Sciatic nerve (tissue), 2 donors: ENCODE data around the gene ACP4. TPM values are rescaled to one million over a fixed set of nuclear protein-coding genes. Genes with fewer than 3 reads are reported as not detected.
A peak's percentile ranks its signal among the peaks of the same experiment; 100 is the strongest.
"Not testable (repeated sequence)": the region's sequence is repeated elsewhere in the genome, so short reads cannot be mapped to it uniquely, and the experiment has no call there.

Source experiments
- ATAC-seq: fragments of 200-7000 bp; cut with Tn5 transposase; one replicate; pipeline ENCODE4 v1.9.1; 2020; ENCODE audit warnings: mild to moderate bottlenecking, moderate library complexity
- DNase-seq: peaks from one replicate; pipeline ENCODE4 v3.0.0-alpha.2; 2020; ENCODE audit warnings: low spot score
- intact Hi-C: fragments of 100-400 bp; cut with DNase I; formaldehyde crosslinking; loops from one replicate; pipeline ENCODE4 v1.14.2; 2022
- total RNA-seq: library from RNA; stranded (reverse); fragmentation: NEBNext Ultra II Directional; extraction: Animal tissue kit (Norgen Biotek cat#: 25700); gene quantifications from one replicate; pipeline ENCODE4 v1.2.1, GENCODE V29; 2021
- donor health status: DM: no; HTN: no; CAD: no.
- donor health status: DM: no; HTN: no; CAD: no.

Gene ACP4
- total RNA-seq, 1 donor from 2014 or later = not detected

- no peak for DNase-seq
- intact Hi-C loops = no loop called here
- no peak for ATAC-seq
Observed at GRCh38 chr19:50794876-50795663, 4.9 kb downstream of the ACP4 start.

DNA sequence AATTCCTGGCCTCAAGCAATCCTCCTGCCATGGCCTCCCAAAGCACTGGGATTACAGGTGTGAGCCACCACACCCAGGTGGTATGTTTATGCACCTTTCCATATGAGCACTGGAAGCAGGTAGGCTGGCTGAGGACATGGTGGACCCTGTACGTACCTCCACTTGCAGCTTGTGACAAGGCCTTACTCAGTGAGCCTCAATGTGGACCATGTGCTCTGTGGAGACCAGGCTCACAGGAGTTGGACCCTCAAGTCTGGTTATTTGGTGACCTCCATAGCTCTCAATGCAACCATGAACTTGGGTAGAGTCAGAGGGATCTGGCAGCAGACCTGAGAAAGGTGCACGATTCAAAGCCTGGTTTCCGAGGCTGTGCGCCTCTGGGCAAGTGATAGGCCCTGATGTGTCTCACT lies 5.5 kb downstream of the ACP4 start:
- ATAC-seq = no peak
- DNase-seq = no peak
- intact Hi-C loops = no loop called here

GRCh38 chr19:50796128-50796633 lies 6.0 kb downstream of the ACP4 start:
- intact Hi-C loops = no loop called here
- ATAC-seq = no peak
- DNase-seq = no peak

DNA sequence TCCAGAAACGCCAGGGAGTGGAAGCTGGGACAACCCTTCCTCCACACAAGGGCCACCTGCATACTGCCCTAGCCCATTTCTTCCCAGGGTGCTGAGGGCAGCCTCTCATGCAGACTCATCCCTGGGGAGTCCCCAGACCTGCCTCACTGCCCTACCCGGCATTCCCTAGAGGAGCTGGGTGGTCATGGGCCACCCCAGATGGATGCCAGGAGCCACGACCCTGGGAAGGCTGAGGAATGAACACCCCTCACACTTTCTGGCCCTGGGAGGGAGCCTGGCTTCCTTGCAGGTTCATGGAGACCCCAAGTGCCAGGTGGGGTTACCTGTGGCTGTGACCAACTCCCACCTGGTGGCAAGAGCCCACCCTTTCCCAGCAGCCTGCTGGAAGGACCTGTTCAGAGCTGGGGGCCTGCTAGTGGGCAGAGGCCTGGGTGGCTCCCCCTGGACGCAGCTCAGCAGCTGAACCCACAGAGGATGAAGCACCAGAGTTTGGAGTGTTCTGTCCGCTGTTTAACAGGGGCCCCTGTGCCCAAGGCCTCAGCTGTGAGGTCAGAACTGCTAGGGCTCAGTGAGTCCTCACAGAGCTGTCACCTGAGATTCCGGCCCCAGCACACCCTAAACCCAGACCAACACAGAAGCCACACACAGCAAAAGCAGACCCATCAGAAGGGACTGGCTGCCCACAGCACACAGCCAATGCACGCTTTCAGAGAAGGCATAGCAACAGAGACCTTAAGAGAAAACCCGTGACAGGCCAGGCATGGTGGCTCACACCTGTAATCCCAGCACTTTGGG lies 6.6 kb downstream of the ACP4 start:
- ATAC-seq = no peak
- intact Hi-C loops = no loop called here

GRCh38 chr19:50797429-50797780 lies 7.2 kb downstream of the ACP4 start:
- intact Hi-C loops = no loop called here
- DNase-seq (no peak), ATAC-seq (no peak)

More for the DNA sequence above, 6.6 kb downstream of the ACP4 start:
- no peak for DNase-seq

DNA sequence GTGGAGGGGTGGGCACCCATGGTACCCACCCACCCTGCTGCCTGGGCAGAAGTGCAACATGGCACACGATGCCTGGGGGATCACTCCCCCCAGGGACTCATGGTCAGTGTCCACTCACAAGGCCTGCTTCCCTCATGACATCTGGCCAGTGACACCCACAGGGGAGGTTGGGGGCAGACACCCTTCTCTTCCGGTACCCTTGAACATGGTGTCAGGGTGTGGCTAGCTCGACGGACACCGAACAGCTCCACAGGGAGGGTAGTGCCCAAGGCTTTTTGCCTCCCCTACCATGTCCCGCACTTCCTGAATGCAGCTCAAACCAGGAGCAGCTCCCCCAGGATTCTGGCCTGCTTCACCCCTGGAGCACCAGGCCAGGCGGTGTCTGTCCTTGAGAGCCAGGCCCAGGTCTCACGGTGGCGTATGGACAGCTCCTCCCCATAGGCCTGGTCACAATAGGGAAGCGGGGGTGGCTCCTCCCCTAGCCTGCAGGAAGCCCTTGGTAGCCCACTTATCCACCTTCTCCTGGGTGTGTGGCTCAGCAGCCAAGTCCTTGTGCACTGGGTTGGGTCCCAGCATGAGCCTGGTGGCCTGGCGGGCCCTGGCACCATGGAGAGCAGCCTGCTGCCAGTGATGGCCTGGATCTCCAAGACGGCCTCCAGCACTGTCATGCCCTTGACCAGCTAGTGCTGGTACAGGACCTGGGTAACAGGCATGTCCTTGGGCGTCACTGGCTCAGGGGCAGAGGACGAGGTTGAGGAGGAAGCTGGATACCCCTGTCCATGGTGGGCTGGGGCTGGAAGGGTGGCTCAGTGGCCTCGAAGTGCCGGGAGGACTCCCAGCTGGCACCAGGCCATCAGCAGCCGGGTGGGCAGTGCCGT lies 7.8 kb downstream of the ACP4 start:
- intact Hi-C loops = no loop called here
- ATAC-seq = no peak

DNA sequence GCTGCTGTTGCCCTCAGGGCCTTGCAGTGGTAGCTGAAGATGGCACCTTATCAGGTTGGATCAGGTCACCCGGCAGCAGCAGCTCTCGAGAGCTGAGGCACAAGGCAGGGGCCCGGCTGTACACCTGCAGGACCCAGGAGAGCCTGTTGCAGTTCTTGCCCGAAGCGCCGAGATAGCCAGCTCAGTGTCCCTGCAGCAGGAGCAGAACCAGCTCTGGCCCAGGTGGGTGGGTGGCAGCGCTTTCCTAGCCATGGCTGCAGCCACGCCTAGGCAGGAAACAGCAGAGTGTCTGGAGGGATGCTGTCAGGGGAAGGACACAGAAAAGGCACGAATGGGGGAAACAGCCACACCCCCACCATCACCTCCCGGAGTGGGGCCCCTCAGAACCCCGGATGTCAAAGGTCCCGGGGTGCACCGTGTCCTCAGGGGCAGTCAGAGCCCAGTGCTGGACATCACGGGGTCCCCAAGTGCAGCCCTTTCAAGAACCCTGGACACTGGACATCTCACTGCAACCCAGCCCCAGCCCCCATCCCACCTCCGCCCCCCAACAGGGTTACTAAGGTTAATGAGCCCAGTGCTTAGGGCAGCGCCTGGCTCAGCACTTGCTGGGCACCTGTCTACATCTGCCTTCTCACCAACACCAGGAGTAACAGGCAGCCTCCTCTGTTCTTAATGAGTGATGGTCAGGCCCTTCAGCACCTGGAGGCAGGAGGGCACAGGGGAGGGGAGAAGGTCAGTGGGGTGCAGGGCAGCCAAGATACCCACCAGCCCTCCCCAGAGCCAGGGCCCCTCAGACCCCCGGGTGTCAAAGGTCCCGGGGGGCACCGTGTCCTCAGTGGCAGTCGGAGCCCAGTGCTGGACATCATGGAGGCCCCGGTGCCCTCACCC lies 8.7 kb downstream of the ACP4 start:
- intact Hi-C loops = no loop called here
- DNase-seq (no peak), ATAC-seq (no peak)

More for the DNA sequence above, 7.8 kb downstream of the ACP4 start:
- DNase-seq = no peak

- ATAC-seq (no peak), DNase-seq (no peak)
- intact Hi-C loops = no loop called here
Observed at GRCh38 chr19:50799547-50799851, 9.3 kb downstream of the ACP4 start.

GRCh38 chr19:50801107-50801506 lies 10.9 kb downstream of the ACP4 start:
- ATAC-seq (no peak), DNase-seq (no peak)
- intact Hi-C loops = no loop called here

GRCh38 chr19:50803633-50804419 lies 13.6 kb downstream of the ACP4 start:
- intact Hi-C loops = no loop called here
- DNase-seq (no peak), ATAC-seq (no peak)

GRCh38 chr19:50804420-50805272 lies 14.4 kb downstream of the ACP4 start:
- peak; percentile 99 for DNase-seq
- intact Hi-C loops = no loop called here
- ATAC-seq = peak; percentile 100

- no peak for DNase-seq
- no peak for ATAC-seq
- intact Hi-C loops = no loop called here
Observed at GRCh38 chr19:50808856-50809255, 18.6 kb downstream of the ACP4 start.

DNA sequence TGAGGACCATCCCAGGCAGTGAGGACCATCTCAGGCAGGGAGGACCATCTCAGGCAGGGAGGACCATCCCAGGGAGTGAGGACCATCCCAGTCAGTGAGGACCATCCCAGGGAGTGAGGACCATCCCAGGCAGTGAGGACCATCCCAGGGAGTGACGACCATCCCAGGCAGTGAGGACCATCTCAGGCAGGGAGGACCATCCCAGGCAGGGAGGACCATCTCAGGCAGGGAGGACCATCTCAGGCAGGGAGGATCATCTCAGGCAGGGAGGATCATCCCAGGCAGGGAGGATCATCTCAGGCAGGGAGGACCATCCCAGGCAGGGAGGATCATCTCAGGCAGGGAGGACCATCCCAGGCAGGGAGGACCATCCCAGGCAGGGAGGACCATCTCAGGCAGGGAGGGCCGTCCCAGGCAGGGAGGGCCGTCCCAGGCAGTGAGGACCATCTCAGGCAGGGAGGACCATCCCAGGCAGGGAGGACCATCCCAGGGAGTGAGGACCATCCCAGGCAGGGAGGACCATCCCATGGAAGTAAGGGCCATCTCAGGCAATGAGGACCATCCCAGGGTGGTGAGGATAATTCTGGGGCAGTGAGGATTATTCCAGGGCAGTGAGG lies 21.5 kb downstream of the ACP4 start:
- ATAC-seq, DNase-seq, intact Hi-C loops: not testable (repeated sequence)

DNA sequence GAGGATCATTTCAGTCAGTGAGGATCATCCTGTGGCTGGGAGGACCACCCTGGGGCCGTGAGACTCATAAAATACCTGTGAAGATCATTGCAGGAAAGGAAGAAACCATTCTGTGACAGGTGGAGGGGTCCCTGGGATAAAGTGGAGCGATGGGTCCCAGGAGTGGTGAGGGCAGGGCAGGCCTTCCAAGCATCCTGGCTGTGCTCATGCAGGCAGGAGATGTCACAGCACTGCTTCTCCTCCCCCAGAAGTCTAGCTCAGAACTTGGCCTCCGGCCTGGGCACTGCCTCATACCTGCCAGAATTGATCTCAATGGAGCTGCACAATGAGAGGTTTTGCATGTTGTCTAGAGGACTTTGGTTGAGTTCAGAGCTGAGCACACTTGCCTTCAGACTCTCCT lies 22.3 kb downstream of the ACP4 start:
- ATAC-seq = no peak
- no peak for DNase-seq
- intact Hi-C loops = no loop called here

DNA sequence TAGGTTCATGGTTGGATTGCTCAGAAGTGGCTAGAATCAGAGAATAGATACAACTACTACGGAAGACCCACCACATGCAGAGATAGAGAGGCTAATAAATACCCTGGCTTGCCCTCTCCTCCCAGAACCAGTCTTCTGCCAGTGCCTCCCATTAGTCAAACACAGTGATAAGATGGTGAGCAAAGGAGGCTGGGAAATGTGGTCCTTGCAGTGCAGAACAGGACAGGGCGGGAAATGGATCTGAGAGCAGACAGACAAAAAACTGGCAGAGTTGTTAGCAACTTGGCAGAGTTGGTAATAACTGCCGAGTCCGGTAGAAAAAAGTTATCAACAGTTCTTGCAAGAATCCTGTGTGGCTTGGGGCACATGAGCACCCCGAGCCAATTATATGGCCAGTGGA lies 24.7 kb downstream of the ACP4 start:
- intact Hi-C loops = no loop called here
- no peak for DNase-seq
- no peak for ATAC-seq

DNA sequence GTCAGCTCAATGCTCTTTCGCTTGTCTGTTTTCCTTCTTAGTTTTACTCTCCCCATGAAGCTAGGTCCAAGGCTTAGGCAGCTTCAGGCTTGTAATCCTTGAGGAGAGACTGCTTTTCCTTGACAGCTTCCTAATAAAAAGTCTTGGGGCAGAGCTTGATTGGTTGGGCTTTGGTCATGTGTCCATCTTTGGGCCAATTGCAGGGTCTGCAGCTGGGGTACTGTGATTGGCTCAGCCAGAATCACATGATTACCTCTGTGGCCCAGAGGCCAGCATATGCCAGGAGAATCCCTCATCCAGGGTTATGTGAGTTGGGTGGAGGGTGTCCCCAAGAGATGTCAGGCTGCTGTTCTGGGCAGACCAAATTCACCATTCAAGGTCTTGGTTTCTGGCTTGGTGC lies 25.2 kb downstream of the ACP4 start:
- ATAC-seq = no peak
- no peak for DNase-seq
- intact Hi-C loops = no loop called here
